ENCODE measurements around the gene DSG4.

The DSG4 gene

GRCh38 chr18:31426021-31426420, 49.4 kb downstream of the DSG4 start:
- H3K27ac Mint-ChIP-seq = no peak overlapping the region
- DNase-seq (ENCODE audit: low spot score in 2 of 2) (no peak), ATAC-seq (ENCODE audit: low read depth) (no peak)
- peaks cover 5% of the 10 kb centered on the region for H3K9me3 Mint-ChIP-seq
- no peaks in the 10 kb centered on the region for H3K4me1 Mint-ChIP-seq
- no peaks in the 10 kb centered on the region for H3K27me3 Mint-ChIP-seq
- no peak overlapping the region for H3K4me3 Mint-ChIP-seq
- H3K36me3 Mint-ChIP-seq = no peaks in the 10 kb centered on the region

DNA sequence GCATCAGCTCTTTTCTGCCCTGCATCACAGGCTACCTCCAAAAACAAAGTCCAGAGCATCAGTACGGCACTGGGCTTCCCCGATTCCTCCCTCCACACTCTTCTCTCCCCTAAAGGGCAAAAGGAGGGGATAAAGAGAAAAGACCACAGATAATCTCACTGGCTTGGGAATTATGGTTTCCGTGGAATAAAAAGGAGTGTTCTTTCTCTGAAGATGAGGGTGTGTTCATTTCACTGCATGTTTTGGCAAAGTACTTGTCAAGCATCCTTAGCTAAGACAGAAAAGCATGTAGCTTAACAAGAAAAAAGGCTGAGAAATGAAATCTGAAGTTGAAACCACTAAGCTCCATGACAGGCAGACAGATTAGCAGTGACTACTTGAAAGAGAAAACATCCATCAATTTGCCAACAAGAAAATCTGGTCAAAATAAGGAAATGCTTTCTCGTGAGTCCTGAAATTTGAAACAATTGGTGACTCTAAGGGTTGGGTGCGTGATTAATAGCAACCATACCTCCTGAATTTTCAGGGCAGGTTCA, 50.4 kb downstream of the DSG4 start:
- ATAC-seq (ENCODE audit: low read depth) (no peak), DNase-seq (ENCODE audit: low spot score in 2 of 2) (no peak)
- Mint-ChIP-seq H3K4me1 (no peaks in the 10 kb centered on the region), H3K9me3 (peaks cover 5% of the 10 kb centered on the region), H3K27ac (no peak overlapping the region), H3K4me3 (no peak overlapping the region), H3K27me3 (no peaks in the 10 kb centered on the region), H3K36me3 (no peaks in the 10 kb centered on the region)

- ATAC-seq (ENCODE audit: low read depth) (no peak), DNase-seq (ENCODE audit: low spot score in 2 of 2) (no peak)
- Mint-ChIP-seq H3K36me3 (no peaks in the 10 kb centered on the region), H3K27ac (no peak overlapping the region), H3K9me3 (peaks cover 7% of the 10 kb centered on the region), H3K4me3 (no peak overlapping the region), H3K27me3 (no peaks in the 10 kb centered on the region), H3K4me1 (no peaks in the 10 kb centered on the region)
Measured at GRCh38 chr18:31428211-31428610, 51.6 kb downstream of the DSG4 start.

DNA sequence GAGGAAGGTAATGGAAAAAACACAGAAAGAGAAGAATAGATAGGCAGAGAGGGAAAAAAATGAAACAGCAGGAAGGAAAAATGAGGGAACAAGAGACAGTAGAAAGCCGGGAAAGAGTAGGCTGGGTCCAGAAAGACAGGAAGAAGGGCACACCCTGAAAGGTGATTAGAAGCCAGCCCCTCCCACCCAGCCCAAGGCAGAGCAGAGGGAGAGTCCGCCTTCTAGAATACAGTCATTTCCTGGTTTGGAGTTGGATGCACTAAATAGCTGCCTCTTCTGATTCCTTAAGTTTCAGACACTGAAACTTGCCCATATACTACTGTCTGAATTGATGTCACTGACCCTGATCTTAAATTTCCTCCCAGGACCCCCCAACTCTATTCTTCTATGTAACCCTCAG, 53.0 kb downstream of the DSG4 start:
- H3K9me3 Mint-ChIP-seq = peaks cover 4% of the 10 kb centered on the region
- H3K27me3 Mint-ChIP-seq = no peaks in the 10 kb centered on the region
- ATAC-seq (ENCODE audit: low read depth) (no peak), DNase-seq (ENCODE audit: low spot score in 2 of 2) (no peak)
- H3K4me1 Mint-ChIP-seq = no peaks in the 10 kb centered on the region
- no peak overlapping the region for H3K4me3 Mint-ChIP-seq
- H3K36me3 Mint-ChIP-seq = no peaks in the 10 kb centered on the region
- no peak overlapping the region for H3K27ac Mint-ChIP-seq

DNA sequence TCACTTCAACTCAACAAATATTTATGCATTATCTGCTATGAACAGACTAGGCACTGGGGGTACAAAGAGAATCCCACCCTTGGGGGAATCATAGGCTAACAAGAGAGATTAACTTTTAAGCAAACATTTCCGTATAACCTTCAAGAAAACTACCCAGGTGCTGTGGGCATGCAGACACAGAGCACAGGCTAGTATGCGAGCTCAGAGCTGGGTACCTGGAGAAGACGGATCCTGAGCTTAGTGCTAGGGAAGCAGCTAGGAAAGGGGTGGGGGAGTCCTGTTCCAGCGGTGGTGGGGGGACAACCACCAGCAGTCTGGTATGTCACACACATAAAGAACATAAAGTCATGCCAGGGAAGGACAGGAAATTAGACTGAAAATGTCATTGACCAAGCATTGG, 53.5 kb downstream of the DSG4 start:
- DNase-seq (ENCODE audit: low spot score in 2 of 2) (no peak), ATAC-seq (ENCODE audit: low read depth) (no peak)
- no peaks in the 10 kb centered on the region for H3K27me3 Mint-ChIP-seq
- no peak overlapping the region for H3K4me3 Mint-ChIP-seq
- H3K27ac Mint-ChIP-seq = no peak overlapping the region
- peaks cover 4% of the 10 kb centered on the region for H3K9me3 Mint-ChIP-seq
- no peaks in the 10 kb centered on the region for H3K4me1 Mint-ChIP-seq
- no peaks in the 10 kb centered on the region for H3K36me3 Mint-ChIP-seq

DNA sequence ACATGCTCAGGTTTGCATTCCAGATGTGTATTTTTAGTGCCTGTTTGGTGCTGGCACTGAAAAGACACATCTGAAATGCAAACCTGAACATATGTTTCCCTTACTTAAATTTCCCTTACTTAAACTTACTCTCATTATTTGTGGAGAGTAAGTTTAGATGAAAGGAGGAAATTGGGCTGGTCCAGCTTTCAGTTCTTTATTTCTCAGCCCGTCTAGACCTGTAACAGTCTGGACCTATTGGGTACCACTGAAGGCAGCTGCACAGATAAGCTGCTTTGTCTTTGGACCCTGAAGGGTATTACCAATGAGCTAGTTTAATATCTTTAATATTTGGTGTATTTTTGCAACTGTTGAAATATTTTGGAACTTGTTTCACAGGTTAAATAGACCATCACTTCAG, 54.0 kb downstream of the DSG4 start:
- Mint-ChIP-seq H3K27me3 (no peaks in the 10 kb centered on the region), H3K36me3 (no peaks in the 10 kb centered on the region), H3K4me3 (no peak overlapping the region), H3K9me3 (peaks cover 4% of the 10 kb centered on the region), H3K27ac (no peak overlapping the region), H3K4me1 (no peaks in the 10 kb centered on the region)
- DNase-seq (ENCODE audit: low spot score in 2 of 2) (no peak), ATAC-seq (ENCODE audit: low read depth) (no peak)

DNA sequence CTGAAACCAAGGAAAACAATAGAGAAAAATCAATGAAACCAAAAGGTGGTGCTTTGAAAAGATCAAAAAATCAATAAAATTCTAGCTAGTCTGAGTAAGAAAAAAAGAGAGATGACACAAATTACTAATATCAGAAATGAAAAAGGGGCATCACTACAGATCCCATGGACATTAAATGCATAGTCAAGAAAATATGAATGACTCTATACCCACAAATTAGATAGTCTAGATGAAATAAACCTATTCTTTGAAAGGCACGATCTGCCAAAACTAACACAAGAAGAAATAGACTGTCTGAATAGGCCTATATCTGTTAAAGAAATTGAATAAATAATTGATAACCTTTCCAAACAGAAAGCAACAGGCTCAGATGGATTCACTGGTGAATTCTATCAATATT, 55.7 kb downstream of the DSG4 start:
- Mint-ChIP-seq H3K4me3 (no peak overlapping the region), H3K27ac (no peak overlapping the region), H3K9me3 (peaks cover 4% of the 10 kb centered on the region), H3K36me3 (no peaks in the 10 kb centered on the region), H3K4me1 (no peaks in the 10 kb centered on the region), H3K27me3 (no peaks in the 10 kb centered on the region)
- DNase-seq (ENCODE audit: low spot score in 2 of 2) = no peak
- ATAC-seq (ENCODE audit: low read depth) = no peak

GRCh38 chr18:31436825-31437224, 60.2 kb downstream of the DSG4 start:
- Mint-ChIP-seq H3K9me3 (peaks cover 2% of the 10 kb centered on the region), H3K27me3 (no peaks in the 10 kb centered on the region), H3K4me1 (no peaks in the 10 kb centered on the region), H3K4me3 (no peak overlapping the region), H3K27ac (no peak overlapping the region), H3K36me3 (no peaks in the 10 kb centered on the region)
- no peak for DNase-seq (ENCODE audit: low spot score in 2 of 2)
- ATAC-seq (ENCODE audit: low read depth) = no peak

- H3K9me3 Mint-ChIP-seq = no peaks in the 10 kb centered on the region
- H3K4me3 Mint-ChIP-seq = no peak overlapping the region
- H3K4me1 Mint-ChIP-seq = no peaks in the 10 kb centered on the region
- no peak for DNase-seq (ENCODE audit: low spot score in 2 of 2)
- H3K27me3 Mint-ChIP-seq = no peaks in the 10 kb centered on the region
- no peak for ATAC-seq (ENCODE audit: low read depth)
- no peaks in the 10 kb centered on the region for H3K36me3 Mint-ChIP-seq
- H3K27ac Mint-ChIP-seq = no peak overlapping the region
Measured at GRCh38 chr18:31438402-31438801, 61.8 kb downstream of the DSG4 start.

GRCh38 chr18:31439807-31440325, 63.3 kb downstream of the DSG4 start:
- Mint-ChIP-seq H3K4me1 (no peaks in the 10 kb centered on the region), H3K9me3 (no peaks in the 10 kb centered on the region), H3K4me3 (no peak overlapping the region), H3K36me3 (no peaks in the 10 kb centered on the region), H3K27me3 (no peaks in the 10 kb centered on the region), H3K27ac (no peak overlapping the region)
- no peak for DNase-seq (ENCODE audit: low spot score in 2 of 2)
- ATAC-seq (ENCODE audit: low read depth) = no peak

GRCh38 chr18:31440787-31441186, 64.2 kb downstream of the DSG4 start:
- H3K9me3 Mint-ChIP-seq = no peaks in the 10 kb centered on the region
- no peaks in the 10 kb centered on the region for H3K36me3 Mint-ChIP-seq
- ATAC-seq (ENCODE audit: low read depth) = no peak
- no peaks in the 10 kb centered on the region for H3K4me1 Mint-ChIP-seq
- no peak overlapping the region for H3K4me3 Mint-ChIP-seq
- no peak for DNase-seq (ENCODE audit: low spot score in 2 of 2)
- H3K27ac Mint-ChIP-seq = no peak overlapping the region
- no peaks in the 10 kb centered on the region for H3K27me3 Mint-ChIP-seq

- Mint-ChIP-seq H3K4me1 (no peaks in the 10 kb centered on the region), H3K27ac (no peak overlapping the region), H3K9me3 (no peaks in the 10 kb centered on the region), H3K27me3 (no peaks in the 10 kb centered on the region), H3K36me3 (no peaks in the 10 kb centered on the region), H3K4me3 (no peak overlapping the region)
- no peak for DNase-seq (ENCODE audit: low spot score in 2 of 2)
- ATAC-seq (ENCODE audit: low read depth) = no peak
Measured at GRCh38 chr18:31441493-31441892, 64.9 kb downstream of the DSG4 start.

DNA sequence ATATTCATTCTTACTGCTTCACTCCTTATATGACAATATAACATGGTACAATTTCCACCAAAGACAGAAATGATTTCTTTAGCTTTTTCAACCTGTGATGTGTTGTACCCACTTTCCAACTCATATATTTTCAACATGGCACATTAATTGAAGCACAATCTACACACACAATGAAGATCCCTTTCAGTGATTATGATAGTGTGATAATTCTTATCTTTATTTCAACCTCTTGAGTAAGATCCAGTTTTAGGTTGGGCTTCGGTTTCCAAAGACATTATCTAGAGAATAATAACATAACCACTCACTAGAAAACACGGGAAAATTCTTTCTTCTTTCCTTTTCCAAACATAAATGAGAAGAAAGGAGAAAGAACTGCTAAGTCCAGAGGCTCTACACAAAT, 67.6 kb downstream of the DSG4 start:
- H3K4me3 Mint-ChIP-seq = no peak overlapping the region
- ATAC-seq (ENCODE audit: low read depth) (no peak), DNase-seq (ENCODE audit: low spot score in 2 of 2) (no peak)
- no peaks in the 10 kb centered on the region for H3K36me3 Mint-ChIP-seq
- no peak overlapping the region for H3K27ac Mint-ChIP-seq
- no peaks in the 10 kb centered on the region for H3K4me1 Mint-ChIP-seq
- no peaks in the 10 kb centered on the region for H3K9me3 Mint-ChIP-seq
- no peaks in the 10 kb centered on the region for H3K27me3 Mint-ChIP-seq

- DNase-seq (ENCODE audit: low spot score in 2 of 2) (no peak), ATAC-seq (ENCODE audit: low read depth) (no peak)
- Mint-ChIP-seq H3K4me3 (no peak overlapping the region), H3K27me3 (no peaks in the 10 kb centered on the region), H3K27ac (no peak overlapping the region), H3K4me1 (no peaks in the 10 kb centered on the region), H3K9me3 (no peaks in the 10 kb centered on the region), H3K36me3 (no peaks in the 10 kb centered on the region)
Measured at GRCh38 chr18:31445908-31446307, 69.3 kb downstream of the DSG4 start.

- Mint-ChIP-seq H3K9me3 (no peaks in the 10 kb centered on the region), H3K27ac (no peak overlapping the region), H3K27me3 (no peaks in the 10 kb centered on the region), H3K36me3 (no peaks in the 10 kb centered on the region), H3K4me3 (no peak overlapping the region), H3K4me1 (no peaks in the 10 kb centered on the region)
- DNase-seq (ENCODE audit: low spot score in 2 of 2) (no peak), ATAC-seq (ENCODE audit: low read depth) (no peak)
Measured at GRCh38 chr18:31446854-31447253, 70.3 kb downstream of the DSG4 start.
